Epithelial cell of proximal tubule (primary cell): Measurements from ENCODE around the gene USP12. TPM values are rescaled to one million over a fixed set of nuclear protein-coding genes. Genes with fewer than 3 reads are reported as not detected.

ENCODE experiments used
- DNase-seq: peaks from one replicate; pipeline ENCODE4 v3.0.0-alpha.2; 2011; ENCODE audit warnings: low read depth
- H3K4me3 ChIP-seq: 2 replicates; pipeline ENCODE4 v1.5.1; 2011; ENCODE audit warnings: low read depth, mild to moderate bottlenecking, low read length
- total RNA-seq: library from RNA; depleted of rRNA; stranded (reverse); fragments of >200 nt; gene quantifications from 2 replicates; pipeline ENCODE4 v1.2.3, GENCODE V29; 2015
- TF ChIP-seq, protein P1 (sequence below): conservative IDR thresholded peaks from 2 replicates; pipeline ENCODE4 v1.5.1; 2012; ENCODE audit warnings: low read depth, mild to moderate bottlenecking, low read length

Gene USP12
- total RNA-seq, 1 donor from 2014 or later = 14.1 TPM

DNA sequence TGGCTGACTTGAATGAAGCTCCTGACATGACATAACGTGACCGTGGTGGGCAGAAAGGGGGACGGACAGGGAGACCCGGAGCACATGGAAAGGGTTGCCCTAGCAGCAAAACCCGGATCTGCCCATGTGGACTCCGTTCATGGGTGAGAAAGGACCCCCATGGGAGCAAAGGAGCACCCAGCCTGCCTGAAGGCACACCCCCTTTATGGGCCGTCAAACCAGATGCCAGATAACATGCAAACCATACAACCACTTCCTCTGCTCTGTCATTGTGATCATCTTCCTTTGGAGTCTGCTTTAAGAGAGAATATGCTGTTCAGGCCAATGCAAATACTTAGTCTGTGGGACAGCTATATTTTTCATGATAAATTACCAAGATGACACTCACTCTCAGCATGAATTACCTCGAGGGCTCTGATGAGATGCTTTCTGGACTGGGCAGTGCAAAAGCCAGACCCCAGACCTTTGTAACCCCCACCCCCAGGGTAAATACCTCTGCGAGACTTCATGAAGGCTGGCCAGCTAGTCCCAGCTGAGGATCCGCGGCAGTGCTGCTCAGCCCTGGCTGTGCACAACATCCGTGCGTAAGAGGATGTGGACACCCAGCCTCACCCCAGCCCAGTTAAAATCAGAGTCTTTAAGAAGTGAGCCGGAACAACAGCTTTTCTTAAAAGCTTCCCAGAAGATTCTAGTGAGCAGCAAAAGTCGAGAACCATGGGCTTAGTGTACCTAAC is 126.6 kb downstream of the USP12 start:
- no peak for DNase-seq
- no peak overlapping the region for H3K4me3 ChIP-seq
- TF ChIP-seq, protein P1, sequence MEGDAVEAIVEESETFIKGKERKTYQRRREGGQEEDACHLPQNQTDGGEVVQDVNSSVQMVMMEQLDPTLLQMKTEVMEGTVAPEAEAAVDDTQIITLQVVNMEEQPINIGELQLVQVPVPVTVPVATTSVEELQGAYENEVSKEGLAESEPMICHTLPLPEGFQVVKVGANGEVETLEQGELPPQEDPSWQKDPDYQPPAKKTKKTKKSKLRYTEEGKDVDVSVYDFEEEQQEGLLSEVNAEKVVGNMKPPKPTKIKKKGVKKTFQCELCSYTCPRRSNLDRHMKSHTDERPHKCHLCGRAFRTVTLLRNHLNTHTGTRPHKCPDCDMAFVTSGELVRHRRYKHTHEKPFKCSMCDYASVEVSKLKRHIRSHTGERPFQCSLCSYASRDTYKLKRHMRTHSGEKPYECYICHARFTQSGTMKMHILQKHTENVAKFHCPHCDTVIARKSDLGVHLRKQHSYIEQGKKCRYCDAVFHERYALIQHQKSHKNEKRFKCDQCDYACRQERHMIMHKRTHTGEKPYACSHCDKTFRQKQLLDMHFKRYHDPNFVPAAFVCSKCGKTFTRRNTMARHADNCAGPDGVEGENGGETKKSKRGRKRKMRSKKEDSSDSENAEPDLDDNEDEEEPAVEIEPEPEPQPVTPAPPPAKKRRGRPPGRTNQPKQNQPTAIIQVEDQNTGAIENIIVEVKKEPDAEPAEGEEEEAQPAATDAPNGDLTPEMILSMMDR = no peak

DNA sequence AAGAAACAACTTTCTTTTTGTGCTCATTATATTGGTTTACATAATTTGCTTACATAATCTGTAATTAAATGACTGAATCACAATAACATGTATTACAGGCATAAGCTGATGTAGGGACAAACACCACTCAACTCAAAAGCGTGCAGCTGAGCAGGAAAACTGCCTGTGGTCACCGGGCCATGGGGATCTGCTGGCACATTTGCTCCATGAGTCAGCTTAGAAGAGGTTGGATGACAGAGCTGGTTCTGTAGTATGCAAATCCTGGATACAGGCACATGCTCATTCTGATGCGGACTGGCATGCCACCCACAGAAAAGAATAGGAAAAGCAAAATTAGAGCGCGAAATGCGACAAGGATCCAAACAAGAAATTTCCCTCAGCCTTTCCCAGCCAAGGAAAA is 128.6 kb downstream of the USP12 start:
- H3K4me3 ChIP-seq = no peak overlapping the region
- TF ChIP-seq, protein P1 = no peak
- DNase-seq = peak; percentile 87

DNA sequence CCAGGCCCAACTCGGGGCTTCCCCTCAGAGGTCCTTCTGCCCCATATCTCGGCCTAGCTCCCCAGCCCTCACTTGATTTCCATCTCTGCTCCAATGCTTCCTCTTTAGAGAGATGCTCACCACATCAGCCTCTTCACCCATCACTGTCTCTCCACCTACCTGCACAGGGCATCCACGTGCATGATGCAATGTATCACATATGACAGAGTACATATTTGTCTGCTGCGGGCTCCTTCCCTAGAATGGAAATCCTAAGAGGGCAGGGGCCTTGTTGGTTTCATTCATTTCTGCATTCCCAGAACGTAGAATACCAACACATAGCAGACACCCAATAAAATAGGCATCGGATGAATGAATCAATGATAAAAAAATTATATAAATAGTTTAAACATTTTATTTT is 130.3 kb downstream of the USP12 start:
- H3K4me3 ChIP-seq = no peak overlapping the region
- no peak for DNase-seq
- TF ChIP-seq, protein P1 = no peak

DNA sequence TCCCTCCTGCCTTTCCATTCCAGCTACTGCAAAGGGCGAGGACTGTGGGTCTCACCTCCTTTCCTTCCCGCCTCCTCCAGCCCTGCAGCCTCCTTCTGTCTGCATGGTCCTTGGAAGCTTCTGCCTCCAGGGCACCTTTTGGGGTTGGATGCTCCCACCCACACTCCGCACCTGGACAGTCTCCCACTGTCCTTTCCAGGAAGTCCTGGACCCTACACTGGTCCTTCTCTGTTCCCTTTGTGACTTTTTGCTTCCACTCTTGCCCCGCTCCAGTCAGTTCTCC is 130.8 kb downstream of the USP12 start:
- no peak overlapping the region for H3K4me3 ChIP-seq
- TF ChIP-seq, protein P1 = no peak
- DNase-seq = no peak

DNA sequence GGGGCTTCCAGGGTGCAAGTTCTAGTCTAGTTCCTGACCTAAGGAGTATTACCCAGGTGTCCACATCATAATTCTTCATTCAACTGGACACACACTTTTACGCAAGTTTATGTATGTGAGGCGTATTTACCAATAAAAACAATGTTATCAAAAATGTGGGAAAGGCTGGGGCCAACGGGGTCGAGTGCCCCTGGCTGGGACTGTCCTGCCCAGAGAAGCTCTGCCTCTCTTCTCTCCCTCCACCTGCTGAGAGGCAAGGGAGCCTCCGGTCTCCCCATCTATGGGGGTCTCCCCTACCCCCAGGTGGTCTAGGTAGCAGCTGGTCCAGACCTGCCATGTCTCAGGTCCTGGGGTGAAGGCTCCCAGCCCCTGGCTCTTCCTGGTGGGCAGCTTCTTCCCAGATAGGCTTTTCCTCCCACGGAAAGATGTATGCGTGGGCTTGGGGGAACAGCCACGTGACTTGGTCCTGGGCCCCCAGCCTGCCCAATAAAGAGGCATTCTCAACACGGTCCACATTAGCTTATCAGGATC is 132.4 kb downstream of the USP12 start:
- H3K4me3 ChIP-seq = no peak overlapping the region
- TF ChIP-seq, protein P1 = no peak
- DNase-seq = no peak

DNA sequence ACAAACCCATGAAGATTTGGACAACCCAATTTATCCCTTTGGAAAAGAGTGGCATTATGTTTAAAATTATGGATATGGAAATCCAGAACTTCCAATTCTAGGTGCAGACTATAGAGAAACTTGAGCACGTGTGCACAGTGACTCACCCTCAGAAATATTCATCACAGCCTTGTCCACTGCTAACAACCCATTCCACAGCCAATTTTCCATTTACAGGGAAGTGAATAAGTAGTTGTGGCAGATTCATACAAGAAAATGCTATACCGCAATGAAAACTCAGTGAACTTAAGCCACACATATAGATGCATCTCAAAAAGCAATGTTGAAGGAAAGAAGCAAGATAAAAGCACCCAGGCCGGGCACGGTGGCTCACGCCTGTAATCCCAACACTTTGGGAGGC is 133.3 kb downstream of the USP12 start:
- TF ChIP-seq, protein P1 = no peak
- no peak overlapping the region for H3K4me3 ChIP-seq
- no peak for DNase-seq

DNA sequence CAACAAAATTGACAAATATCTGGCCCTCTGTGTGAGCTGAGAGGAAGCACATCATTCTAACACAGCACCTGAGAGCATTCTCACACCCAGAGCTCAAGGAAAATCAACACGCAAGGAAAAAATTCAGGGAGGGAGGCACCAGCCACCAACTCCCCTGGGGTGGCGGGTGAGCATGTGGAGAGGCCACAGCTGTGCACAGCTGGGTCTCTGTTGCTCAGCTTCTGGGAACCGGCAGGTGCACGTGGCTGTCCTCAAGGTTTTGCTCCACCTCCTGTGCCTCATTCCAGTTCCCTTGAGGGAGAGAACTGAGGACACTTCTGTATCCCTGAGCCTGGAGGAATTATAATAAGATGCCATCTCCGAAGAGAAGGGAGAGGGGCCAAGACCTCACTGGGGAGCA is 134.0 kb downstream of the USP12 start:
- no peak for DNase-seq
- H3K4me3 ChIP-seq = no peak overlapping the region
- TF ChIP-seq, protein P1 = no peak
